ENCODE data around the gene PHF23.
A peak's percentile ranks its signal among the peaks of the same experiment; 100 is the strongest.

Gene PHF23

DNA sequence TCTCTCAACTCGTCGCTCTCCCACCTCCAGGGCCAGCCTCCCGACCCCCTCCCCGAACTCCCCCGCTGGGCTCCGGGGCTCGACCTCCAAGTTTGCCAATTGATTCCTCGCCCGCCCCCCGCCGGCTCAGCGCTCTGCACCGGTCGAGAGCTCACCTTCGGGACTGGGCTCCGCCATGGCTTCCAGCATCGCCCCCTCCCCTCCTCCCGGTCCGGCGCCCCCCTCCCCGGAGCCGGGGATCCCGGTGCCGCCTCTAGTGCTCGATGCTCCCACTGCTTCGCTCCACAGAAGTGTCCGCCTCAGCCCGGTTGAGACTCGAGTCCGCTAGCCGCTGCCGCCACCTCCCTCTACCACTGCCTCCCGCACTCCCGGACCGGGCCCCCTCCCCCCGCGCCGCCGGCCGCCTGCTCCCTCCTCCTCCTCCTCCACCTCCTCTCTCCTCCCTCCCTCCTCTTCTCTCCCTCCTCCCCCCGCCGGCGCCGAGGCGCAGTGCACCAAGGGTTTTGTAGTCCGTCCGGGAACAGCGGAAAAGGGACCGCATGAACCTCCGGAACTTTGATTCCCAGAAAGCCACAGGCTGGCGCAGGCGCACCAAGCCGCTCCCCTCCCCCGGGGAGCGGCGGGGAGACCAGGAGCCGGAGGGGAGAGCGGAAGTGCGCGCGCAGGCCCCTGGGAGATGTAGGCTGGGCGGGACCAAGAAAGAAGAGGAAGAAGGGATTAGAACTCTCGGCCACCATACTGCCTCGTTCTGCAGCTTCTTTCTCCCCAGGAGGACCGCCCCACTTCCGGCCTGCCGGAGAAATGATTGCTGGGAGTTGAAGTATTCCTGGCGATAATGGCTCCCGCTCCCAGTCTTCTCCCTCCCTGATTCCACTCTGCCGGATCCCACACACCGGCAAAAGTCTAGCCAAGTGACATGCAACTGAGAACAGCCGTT, at the start of gene PHF23:
Gene PHF23, minus strand, starts transcription at position 367 of the 937 bp plus-strand sequence. Its CDS starts 178 bp downstream, at position 189.
- peak; percentile 99 for DNase-seq (ENCODE audit: low read depth)

- DNase-seq (ENCODE audit: low read depth) = no peak
Measured at GRCh38 chr17:7285679-7286078, 46.4 kb upstream of the PHF23 start.

- DNase-seq (ENCODE audit: low read depth) = no peak
Measured at GRCh38 chr17:7284911-7285310, 45.7 kb upstream of the PHF23 start.

DNA sequence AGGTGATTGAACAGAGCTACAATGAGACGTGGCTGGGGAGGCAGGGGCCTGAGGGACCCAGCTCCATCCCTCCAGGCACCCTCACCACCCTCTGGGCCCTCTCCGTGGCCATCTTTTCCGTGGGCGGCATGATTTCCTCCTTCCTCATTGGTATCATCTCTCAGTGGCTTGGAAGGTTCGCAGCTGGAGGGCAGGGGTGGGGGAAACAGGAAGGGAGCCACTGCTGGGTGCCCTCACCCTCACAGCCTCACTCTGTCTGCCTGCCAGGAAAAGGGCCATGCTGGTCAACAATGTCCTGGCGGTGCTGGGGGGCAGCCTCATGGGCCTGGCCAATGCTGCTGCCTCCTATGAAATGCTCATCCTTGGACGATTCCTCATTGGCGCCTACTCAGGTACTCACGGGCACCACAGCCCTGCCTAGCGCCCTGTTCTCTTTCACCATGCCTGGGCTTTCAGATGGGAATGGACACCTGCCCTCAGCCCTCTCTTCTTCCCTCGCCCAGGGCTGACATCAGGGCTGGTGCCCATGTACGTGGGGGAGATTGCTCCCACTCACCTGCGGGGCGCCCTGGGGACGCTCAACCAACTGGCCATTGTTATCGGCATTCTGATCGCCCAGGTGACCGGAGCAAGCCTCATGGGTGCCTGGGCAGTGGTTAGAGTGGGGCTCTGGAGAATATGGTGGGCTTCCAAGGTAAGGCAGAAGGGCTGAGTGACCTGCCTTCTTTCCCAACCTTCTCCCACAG, 44.4 kb upstream of the PHF23 start:
- no peak for DNase-seq (ENCODE audit: low read depth)

- no peak for DNase-seq (ENCODE audit: low read depth)
Measured at GRCh38 chr17:7282752-7283321, 43.6 kb upstream of the PHF23 start.

- no peak for DNase-seq (ENCODE audit: low read depth)
Measured at GRCh38 chr17:7281953-7282751, 42.9 kb upstream of the PHF23 start.

- DNase-seq (ENCODE audit: low read depth) = peak; percentile 92
Measured at GRCh38 chr17:7281074-7281952, 42.1 kb upstream of the PHF23 start, which contains the start of gene SLC2A4. Gene SLC2A4, plus strand, starts transcription at chr17:7281718. Its CDS starts 217 bp downstream, at chr17:7281935.

GRCh38 chr17:7280519-7281073, 41.3 kb upstream of the PHF23 start:
- DNase-seq (ENCODE audit: low read depth) = peak; percentile 70

DNA sequence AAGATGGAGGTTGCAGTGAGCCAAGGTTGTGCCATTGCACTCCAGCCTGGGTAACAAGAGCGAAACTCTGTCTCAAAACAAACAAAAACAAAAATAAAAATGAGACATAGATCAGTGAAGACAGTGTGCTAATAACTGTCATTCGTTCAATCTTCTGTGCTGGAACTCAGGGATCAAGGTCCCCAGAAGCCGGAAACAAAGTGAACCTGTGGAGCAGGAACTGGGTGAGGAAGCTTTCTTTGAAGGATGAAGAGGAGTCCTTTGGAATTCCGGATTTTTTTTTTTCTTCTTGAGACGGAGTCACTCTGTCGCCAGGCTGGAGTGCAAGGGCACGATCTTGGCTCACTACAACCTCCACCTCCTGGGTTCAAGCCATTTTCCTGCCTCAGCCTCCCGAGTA, 40.2 kb upstream of the PHF23 start:
- no peak for DNase-seq (ENCODE audit: low read depth)

GRCh38 chr17:7266784-7267183, 27.5 kb upstream of the PHF23 start:
- peak; percentile 41 for DNase-seq (ENCODE audit: low read depth)

- DNase-seq (ENCODE audit: low read depth) = no peak
Measured at GRCh38 chr17:7263801-7264078, 24.5 kb upstream of the PHF23 start.

DNA sequence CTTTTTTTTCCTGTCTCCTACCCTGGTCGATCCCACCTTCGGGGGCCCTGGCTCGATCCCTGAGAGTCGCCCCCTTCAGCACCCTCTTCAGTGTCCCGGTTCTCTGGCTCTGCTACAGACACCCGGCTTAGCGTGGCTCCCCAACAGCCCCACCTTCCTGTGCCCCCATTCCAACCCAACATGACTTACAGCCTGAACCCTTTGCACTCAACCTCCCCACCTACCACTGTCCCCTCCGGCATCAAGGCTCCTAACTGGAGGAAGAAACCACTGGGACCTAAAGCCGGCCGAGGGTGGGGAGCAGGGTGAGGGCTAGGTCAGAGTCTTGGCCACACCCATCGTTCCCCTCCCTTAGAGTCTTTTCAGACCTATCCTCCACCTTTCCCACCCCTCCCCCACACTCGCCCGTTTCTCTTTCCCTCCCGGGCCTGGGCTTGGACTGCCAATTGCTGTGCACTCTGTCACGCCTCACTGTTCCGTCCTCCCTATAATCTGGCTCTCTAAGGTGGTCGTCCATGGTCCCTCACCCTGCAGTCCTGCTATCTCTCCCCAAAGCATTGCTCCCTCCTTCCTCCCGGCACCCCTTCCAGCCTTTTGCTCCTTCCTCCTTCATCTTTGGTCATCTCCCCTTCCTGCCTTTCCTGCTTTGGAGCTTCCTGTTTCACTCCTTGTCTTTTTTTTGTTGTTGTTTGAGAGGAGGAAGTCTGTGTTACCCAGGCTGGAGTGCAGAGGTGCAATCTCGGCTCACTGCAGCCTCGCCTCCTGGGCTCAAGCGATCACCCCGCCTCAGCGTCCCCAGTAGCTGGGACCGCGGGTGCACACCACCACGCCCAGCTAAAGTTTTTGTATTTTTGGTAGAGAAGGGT, 23.9 kb upstream of the PHF23 start:
- DNase-seq (ENCODE audit: low read depth) = no peak

DNA sequence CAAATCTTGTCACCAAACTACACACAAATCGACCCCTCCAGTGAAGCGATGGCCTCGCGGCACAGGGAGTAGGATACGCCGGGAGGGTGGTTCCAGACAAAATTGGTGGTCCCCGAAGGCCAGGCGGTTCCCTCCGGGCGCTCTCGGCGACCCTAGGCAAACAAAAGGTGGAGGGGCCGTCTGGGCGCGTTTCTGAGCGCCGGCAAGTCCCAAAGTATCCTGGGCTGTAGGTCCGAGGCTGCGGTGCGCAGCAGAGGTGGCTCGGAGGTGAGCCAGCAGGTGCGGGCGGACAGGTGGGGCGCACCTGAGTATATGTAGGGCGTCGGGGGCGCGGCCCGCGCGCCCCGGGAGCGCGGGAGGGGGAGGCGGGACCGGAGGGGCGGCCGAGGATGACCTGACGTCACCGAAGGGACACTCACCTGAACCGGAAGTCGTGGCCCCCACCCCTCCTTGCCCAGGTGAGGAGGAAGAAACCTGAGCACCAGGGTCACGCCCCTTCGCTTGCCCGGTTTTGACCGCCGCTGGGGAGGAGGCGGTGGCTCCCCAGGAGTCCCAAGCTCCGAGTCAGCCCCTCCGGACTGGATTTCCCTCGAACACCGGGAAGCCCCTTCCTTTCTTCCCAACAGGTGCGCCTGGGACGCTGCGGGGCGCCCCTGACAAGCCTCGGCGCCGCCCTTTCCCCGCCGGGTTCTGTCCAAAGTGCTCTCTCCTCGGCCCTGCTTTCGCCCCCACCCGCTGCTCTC, 23.1 kb upstream of the PHF23 start, which contains the start of gene CLDN7:
Gene CLDN7, minus strand, starts transcription at position 287 of the 743 bp plus-strand sequence. CDS start 435 bp downstream, outside the sequence.
- no peak for DNase-seq (ENCODE audit: low read depth)

- DNase-seq (ENCODE audit: low read depth) = no peak
Measured at GRCh38 chr17:7261379-7262191, 22.3 kb upstream of the PHF23 start.

DNA sequence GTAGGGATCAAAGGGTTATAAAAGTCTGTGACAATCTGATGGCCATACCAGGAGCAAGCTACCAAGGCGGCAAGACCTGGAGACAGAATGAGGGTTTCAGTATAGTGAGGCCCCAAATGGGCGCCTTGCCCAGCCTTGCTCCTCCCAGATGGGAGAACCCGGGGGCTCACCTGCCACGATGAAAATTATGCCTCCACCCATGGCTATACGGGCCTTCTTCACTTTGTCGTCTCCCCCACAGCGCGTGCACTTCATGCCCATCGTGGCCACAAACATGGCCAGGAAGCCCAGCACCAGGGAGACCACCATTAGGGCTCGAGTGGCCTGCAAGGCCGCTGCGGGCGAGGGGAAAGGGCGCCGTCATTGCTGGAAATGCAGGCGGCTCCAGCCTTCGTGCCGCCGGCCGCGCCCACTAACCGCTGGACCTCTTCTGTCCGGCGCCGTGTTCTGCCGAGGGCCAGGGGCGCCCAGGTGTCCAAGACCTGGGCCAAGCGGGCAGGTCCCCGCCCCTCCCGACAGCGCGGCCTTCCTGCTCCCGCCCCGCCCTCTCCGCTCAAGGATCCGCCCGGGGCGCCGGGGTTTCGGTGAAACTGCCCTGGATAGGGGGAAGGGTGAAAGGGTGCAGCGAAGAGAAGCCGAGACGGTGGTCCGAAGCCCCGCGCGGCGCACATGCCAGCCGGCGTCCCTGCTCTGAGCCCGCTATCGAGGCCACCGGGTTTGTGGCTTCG, 21.6 kb upstream of the PHF23 start:
- DNase-seq (ENCODE audit: low read depth) = no peak

DNA sequence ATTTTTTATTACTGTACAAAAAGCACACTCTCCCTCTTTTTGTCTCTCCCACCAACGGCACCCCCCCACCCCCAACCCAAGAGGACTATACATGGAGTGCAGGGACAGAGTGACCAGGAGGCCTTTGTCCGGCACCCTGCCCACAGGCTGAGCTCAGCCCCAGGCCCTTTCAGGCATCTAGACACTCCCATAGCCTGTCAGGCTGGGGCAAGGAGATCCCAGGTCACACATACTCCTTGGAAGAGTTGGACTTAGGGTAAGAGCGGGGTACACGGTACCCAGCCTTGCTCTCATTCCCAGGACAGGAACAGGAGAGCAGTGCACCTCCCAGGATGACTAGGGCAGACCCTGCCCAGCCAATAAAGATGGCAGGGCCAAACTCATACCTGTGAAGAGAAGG, 20.9 kb upstream of the PHF23 start:
- no peak for DNase-seq (ENCODE audit: low read depth)

GRCh38 chr17:7259555-7259889, 20.3 kb upstream of the PHF23 start:
- no peak for DNase-seq (ENCODE audit: low read depth)
